Activated naive CD8-positive, alpha-beta T cell treated with anti-CD3 and anti-CD28 coated beads, Interleukin-2, amount 50 U/mL, for 16 hours (primary cell): ENCODE results near the gene MALL.
"Not testable (repeated sequence)": the region's sequence is repeated elsewhere in the genome, so short reads cannot be mapped to it uniquely, and the experiment has no call there.

Source experiments
- DNase-seq: peaks from one replicate; pipeline ENCODE4 v3.0.0-alpha.2; 2020; ENCODE audit warnings: low read depth, low spot score

The MALL gene

GRCh38 chr2:110115291-110116032, at the start of gene MALL:
MALL (minus strand) TSS chr2:110115822; CDS start chr2:110115792, 30 bp downstream.
- DNase-seq, result no peak

DNA sequence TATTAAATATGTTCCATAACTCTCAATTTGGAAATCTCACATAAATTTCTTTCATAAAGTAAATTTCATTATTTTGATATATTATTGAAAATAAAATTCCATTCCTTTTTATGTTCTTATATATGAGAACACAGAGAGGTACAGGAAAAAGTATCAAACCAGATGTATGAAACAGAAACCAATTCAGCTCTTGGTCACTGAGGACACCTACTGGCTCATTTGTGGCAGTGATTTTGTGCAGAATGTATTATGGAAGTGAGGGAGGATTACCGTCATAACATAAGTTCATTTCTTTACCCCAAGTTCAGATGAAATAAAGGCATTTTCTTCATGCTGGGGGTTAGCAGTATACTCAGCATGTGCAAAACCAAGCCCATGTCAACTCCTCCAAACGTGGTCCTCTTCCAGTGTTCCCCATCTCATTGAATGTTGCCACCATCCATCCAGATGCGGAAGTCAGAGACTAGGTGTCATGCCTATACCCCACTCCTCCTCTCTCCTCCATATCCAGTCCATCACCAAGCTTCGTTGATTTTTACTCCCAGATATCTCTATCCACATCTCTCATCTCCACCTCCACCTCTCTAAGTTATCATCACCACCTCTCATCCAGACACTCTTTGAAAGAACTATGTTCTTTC, 41.7 kb upstream of the MALL start:
- no peak for DNase-seq

DNA sequence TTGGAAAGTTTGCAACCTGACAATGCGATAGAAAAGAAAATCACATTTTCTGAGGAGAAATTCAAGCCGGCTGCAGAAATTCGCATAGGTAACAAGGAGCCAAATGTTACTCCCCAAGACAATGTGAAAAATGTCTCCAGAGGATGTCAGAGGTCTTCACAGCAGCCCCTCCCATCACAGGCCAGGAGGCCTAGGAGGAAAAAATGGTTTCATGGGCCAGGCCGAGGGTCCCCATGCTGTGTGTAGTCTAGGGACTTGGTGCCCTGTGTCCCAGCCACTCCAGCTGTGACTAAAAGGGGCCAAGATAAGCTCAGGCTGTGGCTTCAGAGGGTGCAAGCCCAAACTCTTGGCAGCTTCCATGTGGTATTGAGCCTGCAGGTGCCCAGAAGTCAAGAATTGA, 39.2 kb upstream of the MALL start:
- not testable (repeated sequence) for DNase-seq

- DNase-seq, result not testable (repeated sequence)
Measured at GRCh38 chr2:110154188-110154587, 38.6 kb upstream of the MALL start.

DNA sequence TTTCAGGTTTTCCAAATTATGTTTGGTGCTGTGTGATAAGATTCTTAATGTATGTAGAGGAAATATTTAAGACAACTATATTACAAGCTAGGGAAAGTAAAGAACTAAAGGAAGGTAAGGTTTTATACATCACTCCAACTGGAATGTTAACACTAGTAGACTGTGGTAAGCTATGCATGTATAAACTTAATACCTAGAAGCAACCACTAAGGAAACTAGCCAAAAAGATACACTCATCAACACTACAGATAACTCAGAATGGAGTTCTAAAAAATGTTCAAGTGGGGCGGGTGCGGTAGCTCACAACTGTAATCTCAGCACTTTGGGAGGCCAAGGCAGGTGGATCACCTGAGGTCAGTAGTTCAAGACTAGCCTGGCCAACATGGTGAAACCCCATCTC, 37.8 kb upstream of the MALL start:
- DNase-seq, result no peak

DNA sequence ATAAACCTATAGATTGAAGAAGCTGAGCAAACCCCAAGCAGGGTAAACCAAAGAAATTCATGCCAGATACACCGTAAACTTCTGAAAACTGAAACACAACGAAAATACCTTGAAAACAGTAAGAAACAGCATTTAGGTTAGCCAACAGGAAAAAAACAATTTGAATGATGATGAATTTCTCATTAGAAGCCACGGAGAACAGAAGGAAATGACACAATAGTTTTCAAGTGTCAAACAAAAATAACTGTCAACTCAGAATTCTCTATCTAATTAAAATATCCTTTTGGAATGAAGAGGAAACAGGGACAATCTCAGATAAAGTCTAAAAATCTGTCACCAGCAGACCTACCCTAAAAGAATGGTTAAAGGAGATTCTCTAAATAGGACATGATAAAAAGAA, 37.3 kb upstream of the MALL start:
- DNase-seq, result no peak

- no peak for DNase-seq
Measured at GRCh38 chr2:110149330-110150220, 34.0 kb upstream of the MALL start.

GRCh38 chr2:110146945-110147332, 31.3 kb upstream of the MALL start:
- no peak for DNase-seq

GRCh38 chr2:110146183-110146944, 30.7 kb upstream of the MALL start:
- DNase-seq, result no peak

DNA sequence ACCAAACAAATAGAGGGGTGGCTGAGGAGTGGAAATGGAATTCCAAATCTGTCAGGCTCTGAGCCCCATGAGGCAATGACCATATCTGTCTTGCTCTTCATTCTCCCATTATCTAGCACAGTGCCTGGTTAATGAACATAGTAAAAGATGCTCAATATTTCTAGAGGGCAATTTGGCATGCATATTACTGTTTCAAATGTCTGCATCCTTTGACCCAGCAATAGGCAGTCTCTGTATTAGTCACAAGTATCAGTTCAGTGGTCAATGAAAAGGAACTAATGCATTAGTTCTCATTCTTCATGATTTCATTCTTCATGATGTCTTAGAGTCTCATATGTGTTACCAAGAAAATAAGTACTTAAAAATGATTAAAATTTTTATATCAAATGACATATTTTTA, 28.4 kb upstream of the MALL start:
- DNase-seq, result no peak

GRCh38 chr2:110140401-110140800, 24.8 kb upstream of the MALL start:
- no peak for DNase-seq

GRCh38 chr2:110134025-110134424, 18.4 kb upstream of the MALL start:
- no peak for DNase-seq

GRCh38 chr2:110131166-110131565, 15.5 kb upstream of the MALL start:
- no peak for DNase-seq

- no peak for DNase-seq
Measured at GRCh38 chr2:110130757-110131156, 15.1 kb upstream of the MALL start.

- DNase-seq, result no peak
Measured at GRCh38 chr2:110126906-110127305, 11.3 kb upstream of the MALL start.

DNA sequence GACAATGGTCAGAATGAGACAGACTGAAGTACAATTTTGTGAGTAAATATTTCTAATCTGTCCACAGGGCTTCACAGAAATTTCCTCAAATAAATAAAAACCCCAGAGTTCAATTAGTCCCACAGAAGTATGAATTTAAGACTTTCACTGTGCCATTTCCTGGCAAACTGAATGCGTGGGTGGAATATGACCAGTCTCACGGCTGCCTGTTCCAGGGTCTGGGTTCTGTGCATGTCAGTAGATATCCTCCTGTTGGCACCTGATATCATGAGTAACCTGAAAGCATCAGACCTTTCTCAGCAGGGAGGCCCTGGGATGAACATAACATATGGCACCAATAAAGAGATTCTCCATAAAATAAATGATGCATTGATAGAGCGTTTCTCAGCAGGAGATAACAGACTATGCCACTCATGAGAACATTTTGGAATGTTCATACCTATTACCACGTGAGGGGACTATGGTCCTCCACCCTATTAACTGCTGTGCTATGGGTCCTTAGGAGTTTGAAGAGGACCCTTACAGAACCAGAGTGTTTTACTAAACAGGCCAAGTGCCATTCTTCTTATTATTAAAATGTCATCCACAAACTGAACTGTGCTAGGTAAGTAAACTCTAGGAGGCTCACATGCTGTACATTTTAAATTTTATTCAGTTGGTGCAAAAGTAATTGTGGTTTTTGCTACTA, 10.6 kb upstream of the MALL start:
- DNase-seq, result no peak

DNA sequence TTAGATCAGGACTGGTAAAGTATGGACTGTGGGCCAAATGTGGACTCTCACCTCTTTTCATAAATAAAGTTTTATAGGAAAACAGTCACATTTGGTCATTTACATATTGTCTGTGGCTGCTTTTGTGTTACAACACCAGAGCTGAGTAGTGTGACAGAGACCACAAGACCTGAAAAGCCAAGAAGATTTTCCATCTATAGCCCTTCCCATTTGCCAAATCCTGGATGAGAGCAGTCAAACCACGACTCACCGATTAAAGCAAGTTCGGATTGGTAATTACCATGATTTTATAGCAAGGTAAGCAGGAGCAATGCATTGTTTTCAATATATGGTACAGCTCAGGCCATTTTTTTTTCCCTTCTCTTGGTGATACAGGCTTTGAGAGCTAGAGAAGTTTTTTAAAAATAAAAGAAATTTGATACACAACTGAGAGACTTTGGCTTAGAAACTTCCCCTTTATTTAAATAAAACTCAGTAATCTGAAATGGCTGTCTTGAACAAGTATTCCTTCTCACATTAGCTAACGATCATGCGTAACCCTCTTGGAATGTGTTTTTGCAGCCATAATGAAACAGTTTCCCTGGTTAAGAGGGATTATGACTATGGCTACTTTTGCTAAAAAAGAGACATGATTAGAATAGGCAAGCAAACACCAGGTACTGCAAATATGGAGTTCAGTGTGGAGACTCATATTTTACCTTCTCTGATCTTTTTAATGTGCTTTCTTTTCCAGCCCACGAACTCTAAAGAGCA, 9.5 kb upstream of the MALL start:
- DNase-seq, result no peak

DNA sequence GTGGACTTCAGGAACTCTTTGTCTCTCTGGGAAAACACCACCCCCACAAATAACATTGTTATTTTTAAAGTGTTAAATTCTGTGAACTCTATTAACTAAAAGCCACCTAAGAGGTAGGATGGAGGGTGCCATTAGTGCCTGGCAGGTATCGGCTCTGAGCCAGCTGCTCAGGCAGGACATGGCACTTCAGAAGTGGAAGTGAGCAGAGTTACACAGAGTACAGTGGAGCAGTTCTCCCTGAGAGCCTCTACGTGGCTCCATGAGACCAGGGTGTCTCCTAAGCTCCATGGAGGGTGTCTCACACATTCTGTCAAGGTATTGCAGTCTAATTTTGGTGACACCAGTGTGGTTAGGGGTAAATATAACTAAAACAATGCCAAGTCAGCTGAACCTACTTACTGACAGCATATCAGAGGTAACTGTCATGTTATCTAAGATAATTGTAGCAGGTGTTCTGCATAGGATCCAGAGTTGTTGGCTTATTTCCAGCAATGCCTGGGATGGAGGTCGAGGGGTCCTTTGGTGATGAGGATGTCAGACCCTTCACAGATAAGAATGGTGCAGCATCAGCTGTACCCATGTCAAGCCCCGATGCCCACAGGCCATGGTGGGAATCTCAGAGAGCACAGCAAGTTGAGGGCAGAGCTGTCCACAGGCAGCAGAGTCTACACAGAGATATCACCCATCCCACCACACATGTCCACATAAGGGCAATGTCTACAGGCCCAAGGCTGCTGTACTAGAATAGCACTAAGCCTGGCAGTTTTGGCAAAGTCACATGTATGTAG, 8.6 kb upstream of the MALL start:
- DNase-seq, result no peak

GRCh38 chr2:110121592-110121991, 6.0 kb upstream of the MALL start:
- no peak for DNase-seq

GRCh38 chr2:110121052-110121334, 5.4 kb upstream of the MALL start:
- DNase-seq, result no peak
